ENCODE data around the gene RPS25. TPM values are rescaled to one million over a fixed set of nuclear protein-coding genes. Genes with fewer than 3 reads are reported as not detected.

Gene RPS25
- total and polyA plus RNA-seq, 9 of the 15 experiments (the other 6 are each of a cell fraction or from before 2014, with no cell fraction given) = 1,553 to 5,486 (median 2,471) TPM

GRCh38 chr11:118998822-118999221 is 19.3 kb downstream of the RPS25 start (continued):
- no peak for TF ChIP-seq RBM14 (IDR thresholded peaks at IDR 0.05; ENCODE audit: borderline replicate concordance, insufficient read depth, low read depth, low read length)
- TF ChIP-seq NRF1 (conservative IDR thresholded peaks at IDR 0.05 in 1 of 2, IDR thresholded peaks at IDR 0.05 in 1 of 2) = peak; percentile 52 to 58
- no peak for TF ChIP-seq MBD2 (IDR thresholded peaks at IDR 0.05; ENCODE audit: borderline replicate concordance, low read depth)
- no peak for TF ChIP-seq MCM2 (IDR thresholded peaks at IDR 0.05; ENCODE audit: low read depth)
- TF ChIP-seq TRIM28 (IDR thresholded peaks at IDR 0.05) = no peak
- no peak for TF ChIP-seq CSDE1 (IDR thresholded peaks at IDR 0.05)
- TF ChIP-seq NFIC (IDR thresholded peaks at IDR 0.05) = no peak
- TF ChIP-seq SAFB2 (IDR thresholded peaks at IDR 0.05; ENCODE audit: borderline replicate concordance, low read depth, low read length, severe bottlenecking) = no peak
- no peak for TF ChIP-seq ZKSCAN8 (CRISPR knock-in tag; IDR thresholded peaks at IDR 0.05)
- TF ChIP-seq CTCFL (IDR thresholded peaks at IDR 0.05; ENCODE audit: borderline replicate concordance, insufficient read depth, low read depth, low read length, poor library complexity, severe bottlenecking) = no peak
- no peak for TF ChIP-seq ARID4B (CRISPR knock-in tag; IDR thresholded peaks at IDR 0.05)
- TF ChIP-seq MAX (CRISPR knock-in tag; IDR thresholded peaks at IDR 0.05) = no peak
- no peak for TF ChIP-seq KLF6 (CRISPR knock-in tag; IDR thresholded peaks at IDR 0.05; ENCODE audit: borderline replicate concordance)
- no peak for TF ChIP-seq ZNF778 (CRISPR knock-in tag; IDR thresholded peaks at IDR 0.05)
- no peak for TF ChIP-seq TAF9B (IDR thresholded peaks at IDR 0.05; ENCODE audit: partially characterized antibody)
- TF ChIP-seq POLR3G (IDR thresholded peaks at IDR 0.05; ENCODE audit: extremely low read depth, insufficient read length, insufficient replicate concordance) = no peak
- no peak for TF ChIP-seq FOXM1 (IDR thresholded peaks at IDR 0.05; ENCODE audit: low read depth)
- no peak for TF ChIP-seq FOXM1 (CRISPR knock-in tag; IDR thresholded peaks at IDR 0.05; ENCODE audit: low read depth)
- TF ChIP-seq FOXP4 (CRISPR knock-in tag; IDR thresholded peaks at IDR 0.05; ENCODE audit: borderline replicate concordance) = no peak
- no peak for TF ChIP-seq ARHGAP35 (IDR thresholded peaks at IDR 0.05; ENCODE audit: partially characterized antibody)

Measured in K562 (cell line).